Mesothelial cell of epicardium (in vitro differentiated cells): Measurements from ENCODE around the gene PTPRJ. TPM values are rescaled to one million over a fixed set of nuclear protein-coding genes. Genes with fewer than 3 reads are reported as not detected.

Experiments
- DNase-seq, 2 experiments: peaks; one replicate each; pipeline ENCODE4 v3.0.0; 2021; ENCODE audit warnings: low spot score in 2 of 2; ENCODE audit not compliant: unreplicated experiment in 2 of 2
- H3K27ac Mint-ChIP-seq: 2 replicates; pipeline ENCODE4 v1.8.0; 2021; ENCODE audit warnings: mixed read lengths
- H3K27me3 Mint-ChIP-seq: 2 replicates; pipeline ENCODE4 v1.8.0; 2021; ENCODE audit warnings: low read depth, mixed read lengths
- H3K36me3 Mint-ChIP-seq: 2 replicates; pipeline ENCODE4 v1.8.0; 2021; ENCODE audit warnings: mixed read lengths
- H3K4me1 Mint-ChIP-seq: 2 replicates; pipeline ENCODE4 v1.8.0; 2021; ENCODE audit warnings: mixed read lengths
- H3K4me3 Mint-ChIP-seq: 2 replicates; pipeline ENCODE4 v1.8.0; 2021; ENCODE audit warnings: mild to moderate bottlenecking, moderate library complexity, mixed read lengths
- H3K9me3 Mint-ChIP-seq: 2 replicates; pipeline ENCODE4 v1.8.0; 2021; ENCODE audit warnings: mixed read lengths
- CTCF ChIP-seq: fragments of 200-600 bp; sonication (generic); IDR thresholded peaks from one replicate; pipeline ENCODE4 v1.5.0; 2021; ENCODE audit warnings: antibody characterized with exemption; ENCODE audit not compliant: unreplicated experiment
- total RNA-seq: library from RNA; stranded (reverse); gene quantifications from 3 replicates; pipeline ENCODE4 v1.2.1, GENCODE V29; 2021

The PTPRJ gene
- total RNA-seq, 1 donor from 2014 or later: 26.2 TPM

- no peak for DNase-seq
- Mint-ChIP-seq H3K9me3 (no peaks in the 10 kb centered on the region), H3K4me3 (no peak overlapping the region), H3K27me3 (no peaks in the 10 kb centered on the region), H3K36me3 (peaks cover 32% of the 10 kb centered on the region), H3K4me1 (peaks cover 4% of the 10 kb centered on the region), H3K27ac (no peak overlapping the region)
- TF ChIP-seq CTCF: no peak
These were observed 143.8 kb downstream of the PTPRJ start for GRCh38 chr11:48123934-48124755.

- no peak for DNase-seq
- Mint-ChIP-seq H3K4me1 (peaks cover 4% of the 10 kb centered on the region), H3K9me3 (no peaks in the 10 kb centered on the region), H3K27ac (no peak overlapping the region), H3K36me3 (peaks cover 35% of the 10 kb centered on the region), H3K27me3 (no peaks in the 10 kb centered on the region), H3K4me3 (no peak overlapping the region)
- no peak for TF ChIP-seq CTCF
These were observed 144.5 kb downstream of the PTPRJ start for GRCh38 chr11:48124880-48125279.

GRCh38 chr11:48125866-48126265, 145.5 kb downstream of the PTPRJ start:
- peaks cover 4% of the 10 kb centered on the region for H3K4me1 Mint-ChIP-seq

GRCh38 chr11:48127521-48128183, 147.3 kb downstream of the PTPRJ start:
- Mint-ChIP-seq H3K4me3 (no peak overlapping the region), H3K4me1 (peaks cover 4% of the 10 kb centered on the region), H3K27me3 (no peaks in the 10 kb centered on the region), H3K27ac (no peak overlapping the region), H3K9me3 (no peaks in the 10 kb centered on the region), H3K36me3 (peaks cover 38% of the 10 kb centered on the region)
- TF ChIP-seq CTCF: no peak
- peak in 1 of 2 experiments; percentile 7 for DNase-seq

More at GRCh38 chr11:48125866-48126265, 145.5 kb downstream of the PTPRJ start:
- no peaks in the 10 kb centered on the region for H3K27me3 Mint-ChIP-seq
- H3K9me3 Mint-ChIP-seq: no peaks in the 10 kb centered on the region
- no peak overlapping the region for H3K27ac Mint-ChIP-seq
- no peak overlapping the region for H3K4me3 Mint-ChIP-seq
- peaks cover 36% of the 10 kb centered on the region for H3K36me3 Mint-ChIP-seq
- DNase-seq: no peak
- TF ChIP-seq CTCF: no peak

- H3K27ac Mint-ChIP-seq: no peak overlapping the region
- no peaks in the 10 kb centered on the region for H3K9me3 Mint-ChIP-seq
- H3K4me1 Mint-ChIP-seq: no peaks in the 10 kb centered on the region
- no peaks in the 10 kb centered on the region for H3K27me3 Mint-ChIP-seq
- peaks cover 37% of the 10 kb centered on the region for H3K36me3 Mint-ChIP-seq
- no peak overlapping the region for H3K4me3 Mint-ChIP-seq
- DNase-seq: no peak
- TF ChIP-seq CTCF: no peak
These were observed 149.5 kb downstream of the PTPRJ start for GRCh38 chr11:48129697-48130395.
